NCI-H524 treated with DMSO at 0.1 percent for 48 hours (cell line): ENCODE measurements around the gene AKT3.
A peak's percentile ranks its signal among the peaks of the same experiment; 100 is the strongest.

Source experiments
- DNase-seq: peaks from one replicate; lab custom pipeline; 2025; lab: John Stamatoyannopoulos, UW

AKT3 gene

DNA sequence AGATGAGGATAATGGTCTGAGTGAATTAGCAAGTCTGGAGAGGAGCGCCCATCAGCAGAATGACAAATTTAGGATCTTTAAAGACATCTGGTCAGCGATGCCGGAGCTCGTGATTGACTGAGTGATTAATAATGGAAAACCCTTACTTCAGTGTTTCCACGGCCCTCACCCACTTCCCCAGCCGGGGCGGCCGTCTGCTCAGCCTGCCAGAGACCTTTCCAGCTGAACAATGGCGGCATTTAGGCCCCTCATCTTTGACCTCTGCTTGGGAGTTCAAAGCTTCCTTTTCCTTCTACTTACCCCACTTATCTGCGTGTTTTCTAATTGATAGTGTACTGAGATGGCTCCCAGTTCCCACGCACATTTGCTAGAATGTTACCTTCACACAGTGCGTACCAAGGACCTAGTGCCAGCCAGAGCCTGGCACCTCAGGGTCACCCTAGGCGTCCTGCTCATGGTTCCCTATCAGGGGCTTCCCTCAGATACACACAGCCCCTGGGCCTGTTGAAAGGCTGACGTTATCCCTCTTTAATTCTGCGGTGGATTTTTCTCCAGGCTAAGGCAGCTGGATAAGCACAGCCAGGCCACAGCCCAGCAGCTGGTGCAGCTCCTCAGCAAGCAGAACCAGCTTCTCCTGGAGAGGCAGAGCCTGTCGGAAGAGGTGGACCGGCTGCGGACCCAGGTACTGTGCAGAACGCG, 361.4 kb downstream of the AKT3 start:
- no peak for DNase-seq

- no peak for DNase-seq
Measured at GRCh38 chr1:243487649-243488227, 362.3 kb downstream of the AKT3 start.

- no peak for DNase-seq
Measured at GRCh38 chr1:243487036-243487648, 362.9 kb downstream of the AKT3 start.

GRCh38 chr1:243483952-243484351, 366.1 kb downstream of the AKT3 start:
- no peak for DNase-seq

DNA sequence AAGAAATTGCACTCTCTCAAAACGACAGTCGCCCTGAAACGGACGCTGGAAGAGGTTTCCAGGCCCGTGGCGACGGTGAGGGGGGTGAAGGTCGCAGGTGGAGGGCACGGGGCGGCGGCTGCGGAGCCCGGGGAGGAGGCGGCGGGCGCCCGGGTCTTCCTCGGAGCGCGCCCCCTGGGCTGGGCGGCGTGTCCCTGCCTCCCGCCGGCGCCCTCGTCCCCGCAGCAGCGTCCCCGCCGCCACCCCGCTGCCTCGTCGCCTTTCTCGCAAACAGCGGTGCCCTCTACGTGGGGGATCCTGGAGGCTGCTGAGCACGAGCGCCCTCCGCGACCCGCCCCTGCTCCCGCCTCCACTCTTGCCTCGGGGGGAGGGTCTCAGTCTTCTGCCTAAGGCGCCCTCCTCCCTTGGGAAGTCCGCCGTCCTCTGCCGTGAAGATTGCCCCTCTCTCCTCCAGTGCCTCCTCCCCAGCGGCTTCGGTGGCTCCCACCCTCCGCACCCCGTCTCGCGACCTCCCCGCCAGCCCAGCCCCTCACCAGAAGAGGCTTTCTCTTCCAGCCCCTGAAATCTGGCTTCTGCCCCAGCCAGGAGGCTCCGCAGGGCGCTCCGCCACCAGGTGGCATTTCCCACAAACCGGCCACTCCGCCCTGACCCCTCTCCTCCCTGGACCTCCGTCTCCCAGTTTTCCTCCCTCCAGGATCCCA, 366.8 kb downstream of the AKT3 start:
- DNase-seq = no peak

DNA sequence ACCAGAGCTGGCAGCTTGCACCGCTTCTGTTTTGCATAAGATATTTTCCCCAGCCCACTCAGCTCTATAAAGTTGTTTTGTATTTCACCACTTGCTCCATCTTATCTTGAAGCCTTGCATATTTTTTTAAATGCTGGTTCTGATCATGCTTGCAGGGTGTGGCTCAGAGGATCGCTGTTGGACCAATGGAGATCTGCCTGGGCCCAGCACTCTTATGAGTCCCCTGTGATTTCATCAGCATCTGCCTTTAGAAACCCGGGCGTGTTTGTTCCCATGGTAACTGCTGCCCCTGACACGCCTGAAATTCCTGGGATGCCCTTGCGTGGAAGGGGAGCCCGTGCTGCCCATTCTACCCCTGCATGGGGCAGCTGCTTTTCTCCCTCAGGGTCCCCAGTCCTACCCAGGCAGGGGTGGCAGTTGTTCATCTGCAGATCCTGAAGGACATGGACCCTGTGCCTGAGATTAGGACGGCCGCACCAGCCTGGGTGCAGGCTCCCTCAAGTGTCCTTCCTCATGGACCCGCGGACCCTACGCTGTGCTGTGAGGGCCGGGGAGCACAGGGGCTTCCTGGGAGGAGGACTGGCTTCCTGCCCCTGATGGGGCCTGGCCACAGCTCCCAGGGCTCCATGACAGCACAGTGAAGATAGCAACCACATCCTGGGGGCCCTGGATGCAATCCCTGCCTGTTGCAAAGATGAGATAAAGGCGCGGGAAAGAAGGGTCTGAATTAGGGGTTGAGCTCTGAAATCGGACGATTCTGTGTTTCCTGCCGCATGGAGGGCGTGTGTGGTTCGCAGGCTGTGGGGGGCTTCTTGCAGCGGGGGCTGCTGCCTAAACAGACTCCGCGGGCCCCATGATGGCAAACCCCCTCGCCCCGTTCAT, 367.7 kb downstream of the AKT3 start:
- peak; percentile 74 for DNase-seq

- no peak for DNase-seq
Measured at GRCh38 chr1:243481101-243481500, 368.9 kb downstream of the AKT3 start.

- DNase-seq = no peak
Measured at GRCh38 chr1:243477731-243478290, 372.2 kb downstream of the AKT3 start.

DNA sequence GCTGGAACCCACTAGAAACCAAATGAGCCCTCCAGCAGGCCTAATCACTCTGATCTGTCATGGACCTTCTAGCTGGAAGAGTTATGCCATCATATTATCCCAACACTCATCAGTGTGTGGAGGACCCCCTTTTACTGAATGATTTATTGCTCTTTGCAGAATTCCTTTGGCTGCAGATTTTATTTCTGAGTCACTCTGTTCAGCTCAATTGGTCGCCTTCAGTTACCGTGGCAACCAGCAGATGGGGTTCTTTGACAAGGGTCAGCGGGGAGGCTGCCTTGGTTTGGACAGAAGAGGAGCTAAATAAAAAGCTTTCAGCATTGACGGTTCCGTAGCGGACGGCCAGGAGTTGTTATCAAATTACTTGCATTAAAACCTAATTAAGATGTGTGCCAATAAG, 374.1 kb downstream of the AKT3 start:
- peak; percentile 58 for DNase-seq

DNA sequence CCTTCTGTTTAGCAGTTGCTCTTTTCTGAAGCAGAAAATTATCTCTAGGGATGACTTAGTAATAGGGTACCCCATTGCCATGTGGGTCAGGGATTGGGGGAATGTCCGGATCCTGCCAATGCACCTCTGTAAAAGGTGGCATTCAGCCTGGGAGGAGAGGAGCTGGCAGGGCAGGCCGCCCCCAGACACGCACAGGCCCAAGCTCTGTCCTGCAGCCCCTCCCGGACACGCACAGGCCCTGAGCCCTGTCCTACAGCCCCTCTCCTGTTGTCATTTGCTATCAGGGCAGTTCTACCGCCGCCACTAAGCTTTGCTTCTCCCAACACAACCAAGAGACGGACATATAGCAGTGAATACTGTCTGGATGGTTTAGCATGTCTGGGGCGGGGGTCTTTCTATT, 375.1 kb downstream of the AKT3 start:
- no peak for DNase-seq

- peak; percentile 67 for DNase-seq
Measured at GRCh38 chr1:243474136-243474881, 375.7 kb downstream of the AKT3 start.

DNA sequence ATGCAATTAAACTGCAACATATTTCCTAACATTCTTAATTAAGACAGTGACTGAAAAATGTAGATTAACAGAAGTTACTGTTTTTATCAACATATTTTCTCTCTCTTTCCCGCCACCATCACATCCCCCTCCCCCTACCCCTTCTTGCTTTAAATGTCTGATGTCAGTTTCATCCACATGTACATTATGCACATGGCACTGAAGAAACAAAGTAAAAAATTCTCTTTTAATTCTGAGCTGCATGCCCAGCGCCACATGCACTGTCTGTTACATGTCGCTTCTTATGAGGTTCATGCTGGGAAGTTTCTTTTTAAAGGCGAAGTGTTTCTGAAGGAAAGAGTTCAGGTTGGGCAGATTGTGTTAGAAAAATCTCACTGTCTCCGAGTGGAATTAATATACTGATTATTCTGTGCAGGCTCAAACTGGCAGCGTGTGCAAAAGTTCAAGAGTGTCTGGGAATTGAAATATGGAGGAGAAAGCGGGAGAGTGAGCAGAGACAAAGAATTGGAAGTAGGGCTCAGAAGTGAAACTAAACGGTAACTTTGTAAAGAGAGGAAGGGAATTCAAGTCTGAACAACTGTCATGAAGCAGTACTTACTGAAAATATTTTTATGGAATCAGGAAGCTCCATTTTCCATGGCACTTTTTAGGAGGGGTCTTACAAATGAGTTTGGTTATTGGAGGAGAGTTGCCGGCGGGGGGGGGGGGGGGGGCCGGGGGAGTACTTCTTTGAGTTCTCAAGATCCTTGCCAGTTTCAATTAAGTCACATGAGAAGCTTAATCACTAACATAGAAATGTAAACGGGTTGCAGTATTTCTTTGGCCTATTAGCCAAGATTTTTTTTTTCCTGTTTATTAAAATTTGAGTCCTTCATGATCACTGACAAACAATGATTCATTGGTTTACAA, 376.6 kb downstream of the AKT3 start:
- DNase-seq = peak; percentile 46

GRCh38 chr1:243471754-243472745, 378.0 kb downstream of the AKT3 start:
- DNase-seq = no peak

DNA sequence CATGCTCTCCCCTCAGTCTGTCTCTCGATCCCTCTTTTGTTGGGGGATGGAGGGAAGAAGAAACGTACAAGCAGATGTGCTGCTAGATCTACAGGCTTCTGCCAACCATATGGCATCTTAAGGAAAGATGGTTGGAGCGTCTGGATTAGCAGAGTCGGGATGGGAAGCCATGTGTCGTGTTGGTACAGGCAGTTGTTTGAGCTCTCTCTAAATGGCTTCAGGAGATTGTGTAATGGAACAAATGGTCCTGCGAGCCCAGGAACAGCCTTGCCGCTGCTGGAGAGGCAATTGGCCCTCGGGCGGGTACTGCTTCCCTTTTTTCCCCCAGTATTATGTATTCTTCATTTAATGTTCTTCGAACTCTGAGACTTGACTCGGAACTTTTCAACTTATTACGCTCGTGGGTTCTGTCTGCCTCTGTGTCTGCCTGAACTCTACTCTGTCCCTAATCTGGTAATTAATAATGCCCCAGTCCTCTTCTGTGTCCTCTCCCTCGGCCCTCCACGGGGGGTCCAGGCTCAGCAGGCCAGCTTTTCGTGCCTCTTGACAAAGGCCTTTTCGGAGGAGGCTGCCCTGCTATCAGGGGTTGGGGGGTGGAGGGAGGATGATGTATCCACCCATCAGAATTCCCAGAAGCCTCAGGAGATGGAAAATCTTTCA, 378.9 kb downstream of the AKT3 start:
- peak; percentile 97 for DNase-seq

- DNase-seq = peak; percentile 87
Measured at GRCh38 chr1:243470502-243470901, 379.5 kb downstream of the AKT3 start.

DNA sequence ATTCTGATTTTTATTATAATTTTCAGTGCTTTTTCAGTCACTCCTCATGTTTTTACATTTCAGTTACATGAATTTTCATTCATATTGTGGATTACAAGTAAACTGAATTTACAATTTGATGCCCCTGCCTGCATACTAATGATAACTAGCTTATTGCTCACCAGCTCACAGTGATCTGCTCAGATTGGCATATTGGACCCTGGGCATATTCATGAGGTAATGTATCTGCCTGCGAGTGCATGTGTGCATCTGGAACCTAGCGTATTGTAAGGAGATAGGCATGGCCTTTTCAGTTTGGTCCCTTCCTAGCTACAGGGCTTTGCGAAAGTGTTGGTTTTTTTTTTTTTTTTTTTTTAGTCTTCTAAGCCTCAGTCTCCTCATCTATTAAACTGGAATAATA, 380.5 kb downstream of the AKT3 start:
- DNase-seq = peak; percentile 58

DNA sequence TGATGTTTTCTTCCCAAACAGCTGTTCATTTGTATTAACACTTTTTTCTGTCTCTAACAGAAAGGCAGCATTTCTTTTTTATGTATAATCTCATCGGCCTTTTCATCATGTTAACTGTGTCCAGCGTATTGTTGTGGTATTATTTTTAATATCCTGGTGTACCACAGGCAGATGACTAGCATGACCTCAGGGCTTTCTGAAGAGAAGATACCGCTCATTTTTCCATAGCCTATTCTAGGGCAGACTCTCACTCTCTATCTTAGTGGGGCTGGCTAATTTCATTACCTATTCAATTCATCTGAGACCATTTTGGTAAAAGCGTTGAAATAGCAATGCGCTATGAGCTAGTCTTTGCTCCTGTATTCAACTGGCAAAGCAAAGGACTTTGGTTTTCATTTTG, 384.3 kb downstream of the AKT3 start:
- no peak for DNase-seq

DNA sequence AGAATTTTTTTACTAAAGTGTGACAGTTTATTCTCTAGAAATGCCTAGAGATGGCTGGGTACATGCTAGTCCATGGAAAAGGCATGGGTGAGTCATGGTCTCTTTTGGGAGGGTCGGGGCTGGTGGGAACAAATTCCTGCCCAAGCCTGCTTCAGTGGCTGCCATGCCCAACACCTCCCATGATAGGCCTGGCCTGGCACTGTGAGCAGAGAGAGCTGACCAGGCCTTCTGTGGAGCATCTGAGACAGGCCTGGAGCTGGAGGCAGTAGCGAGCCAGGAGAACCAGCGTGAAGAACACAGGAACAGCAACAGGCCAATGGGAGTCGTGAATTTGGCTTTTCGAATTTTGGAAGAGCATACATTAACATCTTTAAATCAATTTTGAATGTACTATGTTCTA, 385.0 kb downstream of the AKT3 start:
- no peak for DNase-seq
